Measurements from ENCODE around the gene CD2AP. TPM values are rescaled to one million over a fixed set of nuclear protein-coding genes. Genes with fewer than 3 reads are reported as not detected.

The CD2AP gene
- total RNA-seq, 4 donors from 2014 or later: 23.4 to 33.9 (median 30.4) TPM

DNA sequence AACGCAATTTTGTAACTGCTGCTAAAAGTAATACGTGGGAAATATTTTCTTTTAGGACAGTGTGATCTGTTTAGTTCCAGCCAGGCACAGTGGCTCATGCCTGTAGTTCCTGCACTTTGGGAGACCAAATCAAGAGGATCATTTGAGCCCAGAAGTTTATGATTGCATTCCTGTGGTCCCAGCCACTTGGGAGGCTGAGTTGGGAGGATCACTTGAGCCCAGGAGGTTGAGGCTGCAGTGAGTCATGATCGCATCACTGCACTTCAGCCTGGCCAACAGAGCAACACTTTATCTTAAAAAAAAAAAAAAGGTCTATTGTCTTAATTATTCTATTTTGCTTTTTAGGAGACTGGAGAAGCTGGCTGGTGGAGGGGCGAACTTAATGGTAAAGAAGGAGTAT, 101.5 kb downstream of the CD2AP start:
- no peaks in the 10 kb centered on the region for H3K4me1 ChIP-seq
- WGBS, 2 donors: 95 to 100% methylated on average over 4 of the region's 4 CpGs
- no peak overlapping the region for H3K4me3 ChIP-seq
- TF ChIP-seq CTCF (IDR thresholded peaks at IDR 0.05) (no peak), POLR2A (IDR thresholded peaks at IDR 0.05) (no peak)
- no peaks in the 10 kb centered on the region for H3K27me3 ChIP-seq
- H3K9me3 ChIP-seq: no peaks in the 10 kb centered on the region
- H3K27ac ChIP-seq: no peak overlapping the region
- DNase-seq: no peak
- intact Hi-C loops (cut with DNase I): no loop called here
- H3K36me3 ChIP-seq: peaks cover 0 to 98% (median 0%) of the 10 kb centered on the region in 3 donors

GRCh38 chr6:47581591-47581990, 104.0 kb downstream of the CD2AP start:
- Histone ChIP-seq H3K36me3 (peaks cover 0 to 97% (median 0%) of the 10 kb centered on the region in 3 donors), H3K4me1 (no peaks in the 10 kb centered on the region), H3K27me3 (no peaks in the 10 kb centered on the region), H3K27ac (no peak overlapping the region), H3K9me3 (no peaks in the 10 kb centered on the region), H3K4me3 (no peak overlapping the region)
- no peak for DNase-seq
- 82 to 89% methylated on average over 2 of the region's 2 CpGs for WGBS, 2 donors
- TF ChIP-seq POLR2A (IDR thresholded peaks at IDR 0.05) (no peak), CTCF (IDR thresholded peaks at IDR 0.05) (no peak)
- intact Hi-C loops (cut with DNase I): no loop called here

- DNase-seq: no peak
- peaks cover 0 to 94% (median 0%) of the 10 kb centered on the region in 3 donors for H3K36me3 ChIP-seq
- H3K9me3 ChIP-seq: no peaks in the 10 kb centered on the region
- H3K27ac ChIP-seq: no peak overlapping the region
- no peak overlapping the region for H3K4me3 ChIP-seq
- intact Hi-C loops (cut with DNase I): no loop called here
- TF ChIP-seq CTCF (IDR thresholded peaks at IDR 0.05) (no peak), POLR2A (IDR thresholded peaks at IDR 0.05) (no peak)
- H3K27me3 ChIP-seq: no peaks in the 10 kb centered on the region
- H3K4me1 ChIP-seq: no peaks in the 10 kb centered on the region
Observed at GRCh38 chr6:47587493-47587892, 109.9 kb downstream of the CD2AP start.

- Histone ChIP-seq H3K9me3 (no peaks in the 10 kb centered on the region), H3K36me3 (peaks cover 0 to 78% (median 0%) of the 10 kb centered on the region in 3 donors), H3K27ac (no peak overlapping the region), H3K4me3 (no peak overlapping the region), H3K4me1 (peaks cover 0 to 26% (median 0%) of the 10 kb centered on the region in 3 donors), H3K27me3 (no peaks in the 10 kb centered on the region)
- DNase-seq: no peak
- intact Hi-C loops (cut with DNase I): no loop called here
- 67 to 82% methylated on average over 3 of the region's 3 CpGs for WGBS, 2 donors
- TF ChIP-seq CTCF (IDR thresholded peaks at IDR 0.05): no peak
- TF ChIP-seq POLR2A (IDR thresholded peaks at IDR 0.05): no peak
Observed at GRCh38 chr6:47592131-47592840, 114.7 kb downstream of the CD2AP start.

DNA sequence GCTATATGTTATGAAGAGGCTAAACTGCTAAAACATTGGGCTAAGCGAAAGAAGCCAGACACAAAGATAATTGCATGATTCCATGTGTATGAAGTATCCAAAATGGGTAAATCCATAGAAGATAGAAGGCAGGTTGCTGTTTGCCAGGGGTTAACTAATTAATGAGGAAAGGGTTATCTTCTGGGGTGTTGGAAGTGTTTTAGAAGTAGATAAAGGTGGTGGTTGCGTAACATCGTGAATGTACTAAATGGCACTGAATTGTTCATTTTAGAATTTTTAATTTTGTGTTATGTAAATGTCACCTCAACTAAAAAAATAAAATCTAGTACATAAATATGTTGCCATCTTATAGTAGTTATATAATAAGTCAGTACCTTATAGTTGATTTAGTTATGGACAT, 116.4 kb downstream of the CD2AP start:
- peaks cover 0 to 27% (median 0%) of the 10 kb centered on the region in 3 donors for H3K4me1 ChIP-seq
- H3K36me3 ChIP-seq: peaks cover 0 to 78% (median 0%) of the 10 kb centered on the region in 3 donors
- intact Hi-C loops (cut with DNase I): no loop called here
- H3K27ac ChIP-seq: no peak overlapping the region
- no peak for TF ChIP-seq CTCF (IDR thresholded peaks at IDR 0.05)
- no peak for TF ChIP-seq POLR2A (IDR thresholded peaks at IDR 0.05)
- H3K4me3 ChIP-seq: no peak overlapping the region
- no peak for DNase-seq
- H3K9me3 ChIP-seq: no peaks in the 10 kb centered on the region
- no peaks in the 10 kb centered on the region for H3K27me3 ChIP-seq
- 96 to 98% methylated on average over 3 of the region's 3 CpGs for WGBS, 2 donors
